Endothelial cell (in vitro differentiated cells): ENCODE data around the gene DTNA. TPM values are rescaled to one million over a fixed set of nuclear protein-coding genes. Genes with fewer than 3 reads are reported as not detected.

Source experiments
- DNase-seq: peaks from one replicate; pipeline ENCODE4 v3.0.0; 2021; ENCODE audit warnings: low spot score
- H3K27ac Mint-ChIP-seq: one replicate; pipeline ENCODE4 v1.8.0; 2021; ENCODE audit warnings: mixed read lengths, inconsistent platforms; ENCODE audit not compliant: unreplicated experiment
- H3K27me3 Mint-ChIP-seq: one replicate; pipeline ENCODE4 v1.8.0; 2021; ENCODE audit warnings: mild to moderate bottlenecking, moderate library complexity, mixed read lengths, inconsistent platforms; ENCODE audit not compliant: unreplicated experiment
- H3K36me3 Mint-ChIP-seq: one replicate; pipeline ENCODE4 v1.8.0; 2021; ENCODE audit warnings: mild to moderate bottlenecking, low read depth, mixed read lengths, inconsistent platforms; ENCODE audit not compliant: unreplicated experiment
- H3K4me1 Mint-ChIP-seq: one replicate; pipeline ENCODE4 v1.8.0; 2021; ENCODE audit warnings: mild to moderate bottlenecking, mixed read lengths, inconsistent platforms; ENCODE audit not compliant: unreplicated experiment
- H3K4me3 Mint-ChIP-seq: one replicate; pipeline ENCODE4 v1.8.0; 2021; ENCODE audit warnings: mild to moderate bottlenecking, mixed read lengths, inconsistent platforms; ENCODE audit not compliant: unreplicated experiment
- H3K9me3 Mint-ChIP-seq: one replicate; pipeline ENCODE4 v1.8.0; 2021; ENCODE audit warnings: mixed read lengths, inconsistent platforms; ENCODE audit not compliant: unreplicated experiment
- total RNA-seq: library from RNA; stranded (reverse); fragmentation: NEBNext Ultra II Directional; extraction: Animal tissue kit (Norgen Biotek cat#: 25700); gene quantifications from one replicate; pipeline ENCODE4 v1.2.1, GENCODE V29; 2021; ENCODE audit not compliant: unreplicated experiment
- TF ChIP-seq, protein P1 (sequence below): fragments of 200-600 bp; sonication (generic); IDR thresholded peaks from one replicate; pipeline ENCODE4 v1.5.0; 2021; ENCODE audit warnings: antibody characterized with exemption; ENCODE audit not compliant: unreplicated experiment

Gene DTNA
- total RNA-seq, 1 donor from 2014 or later = 17.9 TPM

DNA sequence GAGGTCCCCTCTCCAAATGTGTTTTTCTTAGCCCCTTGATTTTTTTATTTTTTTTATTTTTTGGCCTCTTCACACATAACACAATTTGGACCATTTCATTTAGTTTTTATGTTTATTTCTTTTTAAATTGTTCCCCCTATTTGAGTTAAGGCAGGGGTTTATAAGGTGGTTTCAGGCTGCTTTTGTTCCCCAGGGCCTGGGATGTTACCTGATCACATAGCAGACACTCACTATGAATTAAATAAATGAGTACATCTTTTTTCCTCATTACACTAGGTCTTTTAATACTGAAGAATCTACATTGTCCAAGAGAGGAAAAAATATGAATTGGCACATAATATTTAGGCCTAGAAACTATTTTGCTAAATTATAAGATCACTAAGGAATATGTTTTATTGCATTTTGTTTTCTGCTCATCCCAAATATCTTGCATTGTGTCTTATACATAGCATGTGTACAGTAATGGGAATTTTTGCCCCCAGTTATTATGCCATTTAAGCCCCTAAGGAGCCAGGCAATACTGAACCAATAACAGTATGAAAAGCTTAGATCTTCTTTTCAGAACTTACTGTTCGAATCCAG lies 218.7 kb downstream of the DTNA start:
- Mint-ChIP-seq H3K27ac (no peak overlapping the region), H3K27me3 (no peaks in the 10 kb centered on the region), H3K36me3 (no peaks in the 10 kb centered on the region)

DNA sequence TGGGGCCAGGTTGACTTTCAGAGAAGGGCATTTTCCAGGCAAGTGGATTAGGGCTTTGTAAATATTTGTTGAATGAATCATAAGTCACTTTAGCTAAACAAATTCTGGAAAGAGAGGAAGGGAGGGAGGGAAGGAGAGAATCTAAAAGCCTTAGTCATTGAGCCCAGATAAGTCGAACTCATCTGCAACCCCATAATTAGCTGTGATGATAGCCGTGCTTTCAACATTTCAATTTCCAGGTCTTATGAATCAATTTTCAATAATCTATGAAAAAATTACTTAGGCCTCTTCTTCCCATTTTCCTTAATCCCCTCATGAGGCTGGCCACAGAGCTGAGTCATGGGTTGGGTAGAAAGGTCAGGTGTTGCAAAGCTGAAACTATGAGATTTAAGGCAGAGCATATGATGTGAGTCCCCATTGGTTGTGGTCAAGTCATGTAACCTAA lies 219.3 kb downstream of the DTNA start:
- Mint-ChIP-seq H3K36me3 (no peaks in the 10 kb centered on the region), H3K27me3 (no peaks in the 10 kb centered on the region), H3K4me3 (no peak overlapping the region), H3K27ac (no peak overlapping the region), H3K9me3 (no peaks in the 10 kb centered on the region), H3K4me1 (no peaks in the 10 kb centered on the region)
- TF ChIP-seq, protein P1, sequence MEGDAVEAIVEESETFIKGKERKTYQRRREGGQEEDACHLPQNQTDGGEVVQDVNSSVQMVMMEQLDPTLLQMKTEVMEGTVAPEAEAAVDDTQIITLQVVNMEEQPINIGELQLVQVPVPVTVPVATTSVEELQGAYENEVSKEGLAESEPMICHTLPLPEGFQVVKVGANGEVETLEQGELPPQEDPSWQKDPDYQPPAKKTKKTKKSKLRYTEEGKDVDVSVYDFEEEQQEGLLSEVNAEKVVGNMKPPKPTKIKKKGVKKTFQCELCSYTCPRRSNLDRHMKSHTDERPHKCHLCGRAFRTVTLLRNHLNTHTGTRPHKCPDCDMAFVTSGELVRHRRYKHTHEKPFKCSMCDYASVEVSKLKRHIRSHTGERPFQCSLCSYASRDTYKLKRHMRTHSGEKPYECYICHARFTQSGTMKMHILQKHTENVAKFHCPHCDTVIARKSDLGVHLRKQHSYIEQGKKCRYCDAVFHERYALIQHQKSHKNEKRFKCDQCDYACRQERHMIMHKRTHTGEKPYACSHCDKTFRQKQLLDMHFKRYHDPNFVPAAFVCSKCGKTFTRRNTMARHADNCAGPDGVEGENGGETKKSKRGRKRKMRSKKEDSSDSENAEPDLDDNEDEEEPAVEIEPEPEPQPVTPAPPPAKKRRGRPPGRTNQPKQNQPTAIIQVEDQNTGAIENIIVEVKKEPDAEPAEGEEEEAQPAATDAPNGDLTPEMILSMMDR = no peak
- DNase-seq = no peak

More for the DNA sequence above, 218.7 kb downstream of the DTNA start:
- Mint-ChIP-seq H3K9me3 (no peaks in the 10 kb centered on the region), H3K4me3 (no peak overlapping the region), H3K4me1 (no peaks in the 10 kb centered on the region)
- TF ChIP-seq, protein P1 = no peak
- no peak for DNase-seq

DNA sequence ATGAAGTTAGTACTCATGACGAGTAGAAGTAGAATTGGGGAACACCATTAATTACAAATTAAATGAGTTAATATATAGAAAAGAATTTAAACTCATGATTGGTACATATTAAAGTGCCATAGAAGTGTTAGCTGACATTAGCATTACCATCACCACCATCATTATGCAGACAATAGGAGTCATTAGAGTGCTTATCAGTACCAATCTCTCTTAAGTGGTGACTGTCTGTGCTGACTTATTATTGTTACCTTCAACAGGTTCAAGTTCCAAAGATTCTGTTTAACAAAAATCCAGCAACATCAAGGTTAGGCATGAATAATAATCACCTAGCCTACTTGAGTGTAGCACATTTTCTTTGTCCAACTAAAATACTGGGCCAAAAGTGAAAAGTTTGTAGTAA lies 222.3 kb downstream of the DTNA start:
- TF ChIP-seq, protein P1 = no peak
- no peaks in the 10 kb centered on the region for H3K36me3 Mint-ChIP-seq
- H3K27ac Mint-ChIP-seq = no peak overlapping the region

DNA sequence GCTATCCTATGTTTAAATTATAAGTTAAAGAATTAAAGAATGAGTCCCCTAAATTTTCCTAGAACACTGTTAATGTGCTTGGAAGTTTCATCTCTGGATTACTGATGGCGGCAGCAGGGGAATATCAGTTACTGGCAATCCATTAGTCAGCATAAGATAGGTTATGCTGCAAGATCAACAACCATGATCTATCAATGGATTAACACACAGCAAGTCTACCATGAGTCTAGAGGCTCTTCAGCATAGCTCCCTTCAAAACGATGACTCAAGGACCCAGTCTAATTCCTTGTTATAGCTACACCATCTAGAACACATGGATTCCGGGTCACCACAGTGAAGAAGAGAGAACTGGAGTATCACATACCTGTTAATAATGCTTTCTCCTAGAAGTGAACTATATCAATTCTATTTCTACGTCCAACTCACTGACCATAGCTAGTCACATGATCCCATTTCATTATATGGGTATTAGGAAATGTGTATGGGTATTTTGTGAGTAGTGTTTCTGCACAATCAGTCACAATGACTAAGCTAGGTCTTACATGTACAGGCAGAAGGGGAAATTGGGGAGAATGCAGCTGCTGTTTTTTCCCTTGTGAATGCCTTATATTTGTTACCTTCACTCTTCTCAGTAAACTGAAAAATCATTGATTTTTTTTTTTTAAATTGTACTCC lies 222.8 kb downstream of the DTNA start:
- Mint-ChIP-seq H3K27ac (no peak overlapping the region), H3K4me1 (no peaks in the 10 kb centered on the region), H3K4me3 (no peak overlapping the region), H3K36me3 (no peaks in the 10 kb centered on the region), H3K27me3 (no peaks in the 10 kb centered on the region), H3K9me3 (no peaks in the 10 kb centered on the region)
- TF ChIP-seq, protein P1 = no peak
- DNase-seq = no peak

More for the DNA sequence above, 222.3 kb downstream of the DTNA start:
- Mint-ChIP-seq H3K4me1 (no peaks in the 10 kb centered on the region), H3K27me3 (no peaks in the 10 kb centered on the region), H3K4me3 (no peak overlapping the region), H3K9me3 (no peaks in the 10 kb centered on the region)
- DNase-seq = no peak

DNA sequence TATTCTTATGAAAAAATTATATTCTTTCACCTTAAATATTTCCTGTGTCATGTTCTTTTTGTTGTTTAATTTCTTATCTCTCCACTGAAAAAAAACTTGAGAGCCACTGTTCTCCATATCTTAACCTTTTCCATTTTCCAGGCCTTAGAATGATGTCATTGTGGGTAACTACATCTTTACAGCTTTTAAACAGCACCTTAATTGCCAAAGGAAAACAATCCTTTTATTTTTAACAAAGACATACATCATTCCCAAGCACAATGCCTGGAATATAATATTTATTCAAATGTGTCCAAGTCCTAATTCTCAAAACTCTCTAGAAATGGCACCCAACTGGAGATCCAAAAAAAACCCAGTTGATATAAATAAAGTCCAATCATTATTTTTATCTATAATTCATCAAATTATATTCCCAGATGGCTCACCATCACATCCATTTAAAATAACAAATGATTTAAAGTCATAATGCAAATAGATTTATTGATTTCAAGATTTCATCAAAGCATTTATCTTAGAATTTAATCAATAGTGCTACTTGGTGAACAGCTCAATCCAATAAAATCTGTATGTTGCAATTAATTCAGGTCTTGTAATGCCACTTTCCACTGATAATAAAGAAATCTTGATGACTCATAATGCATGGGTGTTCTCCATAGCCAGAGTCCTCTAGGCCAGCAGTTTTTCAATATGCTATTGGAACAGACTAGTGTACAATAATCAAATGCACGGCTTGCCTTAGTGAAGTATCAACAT lies 224.0 kb downstream of the DTNA start:
- DNase-seq = no peak
- no peaks in the 10 kb centered on the region for H3K9me3 Mint-ChIP-seq
- no peaks in the 10 kb centered on the region for H3K27me3 Mint-ChIP-seq
- no peak overlapping the region for H3K4me3 Mint-ChIP-seq
- TF ChIP-seq, protein P1 = no peak
- no peaks in the 10 kb centered on the region for H3K36me3 Mint-ChIP-seq
- no peaks in the 10 kb centered on the region for H3K4me1 Mint-ChIP-seq
- no peak overlapping the region for H3K27ac Mint-ChIP-seq
